Measurements from ENCODE around the gene IDE. TPM values are rescaled to one million over a fixed set of nuclear protein-coding genes. Genes with fewer than 3 reads are reported as not detected.
"Not testable (repeated sequence)": the region's sequence is repeated elsewhere in the genome, so short reads cannot be mapped to it uniquely, and the experiment has no call there.

IDE gene
- total RNA-seq, 1 experiment from 2014 or later = 39.8 TPM

DNA sequence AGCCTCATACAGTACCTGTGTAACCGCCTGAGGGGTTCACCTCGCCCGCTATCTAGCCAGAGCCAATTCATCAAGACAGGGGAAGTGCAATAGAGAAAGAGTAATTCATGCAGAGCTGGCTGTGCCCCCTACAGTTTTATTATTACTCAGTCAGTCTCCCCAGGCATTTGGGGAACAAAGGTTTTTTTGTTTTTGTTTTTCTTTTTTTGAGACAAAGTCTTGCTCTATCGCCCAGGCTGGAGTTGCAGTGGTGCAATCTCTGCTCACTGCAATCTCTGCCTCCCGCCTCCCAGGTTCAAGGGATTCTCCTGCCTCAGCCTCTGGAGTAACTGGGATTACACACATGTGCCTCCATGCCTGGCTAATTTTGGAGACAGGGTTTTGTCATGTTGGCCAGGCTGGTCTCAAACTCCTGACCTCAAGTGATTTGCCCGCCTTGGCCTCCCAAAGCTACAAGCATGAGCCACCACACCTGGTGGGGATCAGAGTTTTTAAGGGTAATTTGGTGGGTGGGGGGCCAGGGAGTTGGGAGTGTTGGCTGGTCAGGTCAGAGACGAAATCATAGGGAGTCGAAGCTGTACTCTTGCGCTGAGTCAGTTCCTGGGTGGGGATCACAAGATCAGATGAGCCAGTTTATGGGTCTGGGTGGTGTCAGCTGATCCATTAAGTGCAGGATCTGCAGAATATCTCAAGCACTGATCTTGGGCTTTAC, 166.4 kb downstream of the IDE start:
- no peak for DNase-seq
- H3K27me3 ChIP-seq (ENCODE audit: control insufficient read depth, insufficient read depth, low read length) = no peaks in the 10 kb centered on the region
- H3K36me3 ChIP-seq (replicated peaks; ENCODE audit: control insufficient read depth, insufficient read depth, low read length) = no peaks in the 10 kb centered on the region
- H3K4me3 ChIP-seq (ENCODE audit: insufficient read depth, low read depth, low read length) = no peak overlapping the region

GRCh38 chr10:92405419-92405924, 168.4 kb downstream of the IDE start:
- DNase-seq = no peak

DNA sequence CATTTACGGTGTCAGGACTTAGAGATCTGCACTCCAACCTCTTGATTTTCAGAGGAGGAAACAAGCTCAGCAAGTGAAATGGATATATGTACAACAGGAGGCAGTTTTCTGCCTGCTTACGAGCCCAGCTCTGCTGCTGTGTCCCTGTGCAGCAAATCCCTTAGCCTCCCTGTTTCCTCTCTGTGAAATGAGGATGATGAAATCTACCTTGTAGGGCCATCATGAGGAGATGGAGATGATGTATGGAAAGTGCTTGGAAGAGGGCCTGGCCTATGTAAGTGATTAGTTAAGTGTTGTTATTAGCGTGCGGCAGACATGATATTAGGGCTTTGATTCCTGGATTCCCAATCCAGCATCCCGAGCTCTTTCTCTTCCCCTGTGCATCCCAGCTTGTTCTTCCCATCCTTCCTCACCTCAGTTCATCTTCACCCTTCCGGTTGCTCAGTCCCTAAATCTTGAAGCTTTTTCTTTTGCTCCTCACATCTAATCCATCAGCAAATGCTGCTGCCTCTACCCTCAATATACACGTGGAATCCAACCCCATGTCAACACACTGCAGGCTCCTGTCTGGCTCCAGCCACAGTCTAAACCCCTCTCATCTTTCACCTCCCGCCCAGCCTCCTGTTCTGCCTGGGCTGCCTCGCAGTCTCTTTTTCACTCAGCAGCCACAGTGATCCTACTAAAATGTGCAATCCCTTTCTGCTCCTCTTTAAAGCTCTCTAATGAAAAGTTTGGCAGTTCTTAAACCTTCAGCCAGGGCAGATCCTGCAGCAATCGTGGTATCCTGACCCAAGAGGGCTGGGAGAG, 169.1 kb downstream of the IDE start:
- H3K36me3 ChIP-seq (replicated peaks; ENCODE audit: control insufficient read depth, insufficient read depth, low read length) = no peaks in the 10 kb centered on the region
- no peak overlapping the region for H3K4me3 ChIP-seq (ENCODE audit: insufficient read depth, low read depth, low read length)
- H3K27me3 ChIP-seq (ENCODE audit: control insufficient read depth, insufficient read depth, low read length) = no peaks in the 10 kb centered on the region
- DNase-seq = no peak

More at GRCh38 chr10:92405419-92405924, 168.4 kb downstream of the IDE start:
- Histone ChIP-seq H3K36me3 (replicated peaks; ENCODE audit: control insufficient read depth, insufficient read depth, low read length) (no peaks in the 10 kb centered on the region), H3K4me3 (ENCODE audit: insufficient read depth, low read depth, low read length) (no peak overlapping the region), H3K27me3 (ENCODE audit: control insufficient read depth, insufficient read depth, low read length) (no peaks in the 10 kb centered on the region)

GRCh38 chr10:92402234-92402633, 171.7 kb downstream of the IDE start:
- not testable (repeated sequence) for H3K4me3 ChIP-seq (ENCODE audit: insufficient read depth, low read depth, low read length); DNase-seq; H3K27me3 ChIP-seq (ENCODE audit: control insufficient read depth, insufficient read depth, low read length); H3K36me3 ChIP-seq (replicated peaks; ENCODE audit: control insufficient read depth, insufficient read depth, low read length)

Other genes with a start within 250 kb of the IDE start
- 44.2 and 59.1 TPM in 2 replicates for gene KIF11, start 19.0 kb upstream of the IDE start, total RNA-seq (2014; rRNA removed; shearing (Covaris generic))
- gene HHEX, start 115.9 kb upstream of the IDE start, total RNA-seq (2014; rRNA removed; shearing (Covaris generic)) = 7.0 and 7.2 TPM in 2 replicates